Sigmoid colon (tissue), 7 donors: ENCODE results near the gene MYO18B. TPM values are rescaled to one million over a fixed set of nuclear protein-coding genes. Genes with fewer than 3 reads are reported as not detected.

Source experiments
- DNase-seq: peaks from one replicate; pipeline ENCODE4 v3.0.0-alpha.2; 2019
- H3K27ac ChIP-seq, 4 donors: fragments of 200-600 bp; sonication (generic); one replicate each; pipeline ENCODE4 v1.5.1; 2016 to 2019; ENCODE audit warnings: mild to moderate bottlenecking in 1 of 4
- H3K27me3 ChIP-seq, 3 donors: fragments of 200-600 bp; sonication (generic); one replicate each; pipeline ENCODE4 v1.5.1; 2019; ENCODE audit warnings: mild to moderate bottlenecking in 1 of 3
- H3K36me3 ChIP-seq, 4 donors: fragments of 200-600 bp; sonication (generic); one replicate each; pipeline ENCODE4 v1.5.1; 2016 to 2019
- H3K4me1 ChIP-seq, 4 donors: fragments of 200-600 bp; sonication (generic); one replicate each; pipeline ENCODE4 v1.5.1; 2017 to 2019
- H3K4me3 ChIP-seq, 4 donors: fragments of 200-600 bp; sonication (generic); one replicate each; pipeline ENCODE4 v1.5.1; 2017 to 2019; ENCODE audit warnings: mild to moderate bottlenecking in 2 of 4, moderate library complexity in 1 of 4
- H3K9me3 ChIP-seq, 4 donors: fragments of 200-600 bp in 3 of 4; sonication (generic) in 3 of 4; one replicate each; pipeline versions ENCODE4 v1.5.1 to v1.6.1; 2013 to 2019
- EP300 ChIP-seq, 4 donors: sonication (generic); formaldehyde crosslinking; IDR thresholded peaks; one replicate each; pipeline ENCODE4 v1.6.1; 2017; ENCODE audit warnings: antibody characterized with exemption in 4 of 4
- POLR2A ChIP-seq, 2 donors: fragments of 450-650 bp; IDR thresholded peaks; one replicate each; pipeline ENCODE4 v1.6.1; 2016; ENCODE audit warnings: antibody characterized with exemption in 2 of 2, mild to moderate bottlenecking in 2 of 2, moderate library complexity in 2 of 2
- POLR2AphosphoS5 ChIP-seq, 4 donors: sonication (generic); formaldehyde crosslinking; IDR thresholded peaks; one replicate each; pipeline ENCODE4 v1.6.1; 2017; ENCODE audit warnings: antibody characterized with exemption in 4 of 4
- WGBS, 2 donors: extraction: QIAGEN DNeasy Blood & Tissue Kit; methylation state at CpG; one replicate each; pipeline ENCODE4 v1.1.7; 2013; 5-methylcytosine and 5-hydroxymethylcytosine counted together
- intact Hi-C: fragments of 100-400 bp; cut with DNase I; formaldehyde crosslinking; loops from one replicate; pipeline ENCODE4 v1.15.1; 2023
- polyA plus RNA-seq, 3 donors: library from polyadenylated mRNA; stranded (reverse); fragments of 200-250 nt; gene quantifications; one replicate each; pipeline ENCODE4 v1.2.3, GENCODE V29; 2013
- total RNA-seq, 4 donors: library from RNA; depleted of rRNA; stranded (reverse); fragments of >200 nt; gene quantifications; one replicate each; pipeline ENCODE4 v1.1.0, GENCODE V29; 2016
- TF ChIP-seq, protein P1 (sequence below), 4 experiments: fragments of 450-650 bp in 3 of 4; fragments of 200-600 bp in 1 of 4; IDR thresholded peaks; one replicate each; pipeline ENCODE4 v1.5.1; 2016 to 2019; ENCODE audit warnings: antibody characterized with exemption in 4 of 4, mild to moderate bottlenecking in 3 of 4, moderate library complexity in 2 of 4
- donor health status: healthy with polysubstance abuse.
- donor health status: Bipolar disorder and iron deficiency.
- donor health status: healthy.

MYO18B gene
- total and polyA plus RNA-seq, 7 donors: under 0.01 to 0.60 (median 0.30) TPM; not detected in 3

GRCh38 chr22:25900880-25901279 is 158.9 kb downstream of the MYO18B start:
- TF ChIP-seq EP300 (IDR thresholded peaks at IDR 0.05): no peak
- no peak for TF ChIP-seq POLR2AphosphoS5 (IDR thresholded peaks at IDR 0.05)
- no peak for TF ChIP-seq POLR2A (IDR thresholded peaks at IDR 0.05)
- TF ChIP-seq, protein P1, sequence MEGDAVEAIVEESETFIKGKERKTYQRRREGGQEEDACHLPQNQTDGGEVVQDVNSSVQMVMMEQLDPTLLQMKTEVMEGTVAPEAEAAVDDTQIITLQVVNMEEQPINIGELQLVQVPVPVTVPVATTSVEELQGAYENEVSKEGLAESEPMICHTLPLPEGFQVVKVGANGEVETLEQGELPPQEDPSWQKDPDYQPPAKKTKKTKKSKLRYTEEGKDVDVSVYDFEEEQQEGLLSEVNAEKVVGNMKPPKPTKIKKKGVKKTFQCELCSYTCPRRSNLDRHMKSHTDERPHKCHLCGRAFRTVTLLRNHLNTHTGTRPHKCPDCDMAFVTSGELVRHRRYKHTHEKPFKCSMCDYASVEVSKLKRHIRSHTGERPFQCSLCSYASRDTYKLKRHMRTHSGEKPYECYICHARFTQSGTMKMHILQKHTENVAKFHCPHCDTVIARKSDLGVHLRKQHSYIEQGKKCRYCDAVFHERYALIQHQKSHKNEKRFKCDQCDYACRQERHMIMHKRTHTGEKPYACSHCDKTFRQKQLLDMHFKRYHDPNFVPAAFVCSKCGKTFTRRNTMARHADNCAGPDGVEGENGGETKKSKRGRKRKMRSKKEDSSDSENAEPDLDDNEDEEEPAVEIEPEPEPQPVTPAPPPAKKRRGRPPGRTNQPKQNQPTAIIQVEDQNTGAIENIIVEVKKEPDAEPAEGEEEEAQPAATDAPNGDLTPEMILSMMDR (IDR thresholded peaks at IDR 0.05): no peak
- Histone ChIP-seq H3K9me3 (no peaks in the 10 kb centered on the region), H3K4me3 (no peak overlapping the region), H3K36me3 (no peaks in the 10 kb centered on the region), H3K27me3 (peaks cover 5 to 12% (median 7%) of the 10 kb centered on the region in 3 donors), H3K4me1 (no peaks in the 10 kb centered on the region), H3K27ac (no peak overlapping the region)
- intact Hi-C loops: loop anchor here (10.0 kb wide), 1 partner anchor 54 kb away; no protein-coding TSS in a partner anchor
- 78 to 87% methylated on average over 4 of the region's 4 CpGs for WGBS, 2 donors
- no peak for DNase-seq

DNA sequence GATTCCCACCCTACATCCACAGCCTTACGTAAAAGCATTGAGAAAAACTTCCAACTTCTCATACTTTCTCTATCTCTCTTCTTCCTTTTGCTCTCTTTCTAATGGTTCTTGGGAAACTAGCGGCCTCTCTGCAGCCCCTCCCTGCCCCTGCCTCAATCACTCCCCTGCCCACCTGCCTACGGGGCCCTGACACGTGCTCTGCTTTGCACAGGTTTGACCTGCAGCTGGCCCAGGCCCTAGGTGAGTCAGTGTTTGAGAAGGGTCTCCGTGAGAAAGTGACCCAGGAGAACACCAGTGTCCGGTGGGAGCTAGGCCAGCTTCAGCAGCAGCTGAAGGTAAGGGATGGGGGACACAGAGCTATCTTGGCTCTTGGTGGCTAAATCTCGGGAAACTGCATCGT is 160.4 kb downstream of the MYO18B start:
- Histone ChIP-seq H3K4me3 (no peak overlapping the region), H3K4me1 (no peaks in the 10 kb centered on the region), H3K9me3 (no peaks in the 10 kb centered on the region), H3K36me3 (no peaks in the 10 kb centered on the region), H3K27ac (no peak overlapping the region), H3K27me3 (peaks cover 5 to 12% (median 7%) of the 10 kb centered on the region in 3 donors)
- DNase-seq: no peak
- intact Hi-C loops: loop anchor here (10.0 kb wide), 1 partner anchor 52 kb away; no protein-coding TSS in a partner anchor
- 69 to 73% methylated on average over 8 of the region's 8 CpGs for WGBS, 2 donors
- TF ChIP-seq EP300 (IDR thresholded peaks at IDR 0.05) (no peak), POLR2A (IDR thresholded peaks at IDR 0.05) (no peak), POLR2AphosphoS5 (IDR thresholded peaks at IDR 0.05) (no peak)
- TF ChIP-seq, protein P1 (IDR thresholded peaks at IDR 0.05): no peak

- no peak overlapping the region for H3K27ac ChIP-seq
- H3K36me3 ChIP-seq: no peaks in the 10 kb centered on the region
- no peaks in the 10 kb centered on the region for H3K9me3 ChIP-seq
- no peak for DNase-seq
- H3K4me3 ChIP-seq: no peak overlapping the region
- H3K4me1 ChIP-seq: no peaks in the 10 kb centered on the region
- TF ChIP-seq, protein P1 (IDR thresholded peaks at IDR 0.05): no peak
- TF ChIP-seq POLR2A (IDR thresholded peaks at IDR 0.05): no peak
- 34 to 49% methylated on average over 6 of the region's 6 CpGs for WGBS, 2 donors
- intact Hi-C loops: loop anchor here (10.0 kb wide), 1 partner anchor 52 kb away; no protein-coding TSS in a partner anchor
- peaks cover 5 to 15% (median 7%) of the 10 kb centered on the region in 3 donors for H3K27me3 ChIP-seq
These were observed 161.3 kb downstream of the MYO18B start for GRCh38 chr22:25903294-25903693.

GRCh38 chr22:25908212-25908611 is 166.2 kb downstream of the MYO18B start:
- intact Hi-C loops: loop anchor here (10.0 kb wide), 1 partner anchor 47 kb away; no protein-coding TSS in a partner anchor
- TF ChIP-seq POLR2A (IDR thresholded peaks at IDR 0.05) (no peak), POLR2AphosphoS5 (IDR thresholded peaks at IDR 0.05) (no peak), EP300 (IDR thresholded peaks at IDR 0.05) (no peak)
- TF ChIP-seq, protein P1 (IDR thresholded peaks at IDR 0.05): no peak
- Histone ChIP-seq H3K36me3 (no peaks in the 10 kb centered on the region), H3K4me1 (no peaks in the 10 kb centered on the region), H3K27me3 (peaks cover 5 to 25% (median 13%) of the 10 kb centered on the region in 3 donors), H3K4me3 (no peak overlapping the region), H3K9me3 (no peaks in the 10 kb centered on the region), H3K27ac (no peak overlapping the region)
- DNase-seq: no peak
- WGBS, 2 donors: 89% methylated on average over 13 of the region's 13 CpGs

DNA sequence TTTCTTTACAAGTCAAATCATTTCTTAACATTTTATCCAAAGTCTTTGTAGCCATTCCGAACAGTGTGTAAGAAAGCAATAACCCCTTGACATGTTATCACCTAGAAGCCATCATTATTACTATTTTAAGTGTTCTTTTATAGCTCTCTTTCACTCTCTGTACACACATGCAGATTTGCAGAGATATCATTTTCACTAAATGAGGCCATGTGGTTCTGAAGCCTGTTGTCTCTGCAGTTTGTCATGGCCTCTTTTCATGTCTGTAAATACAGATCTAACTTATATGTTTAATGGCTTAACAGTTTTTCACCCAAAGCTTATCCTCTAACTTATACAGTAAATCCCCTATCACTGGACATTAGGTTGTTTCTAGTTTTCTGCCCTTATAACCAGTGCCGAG is 166.8 kb downstream of the MYO18B start:
- no peaks in the 10 kb centered on the region for H3K9me3 ChIP-seq
- no peak for DNase-seq
- H3K27ac ChIP-seq: no peak overlapping the region
- no peaks in the 10 kb centered on the region for H3K36me3 ChIP-seq
- peaks cover 5 to 20% (median 7%) of the 10 kb centered on the region in 3 donors for H3K27me3 ChIP-seq
- H3K4me1 ChIP-seq: no peaks in the 10 kb centered on the region
- WGBS, 2 donors: 59 to 67% methylated on average over 2 of the region's 2 CpGs
- TF ChIP-seq EP300 (IDR thresholded peaks at IDR 0.05): no peak
- TF ChIP-seq, protein P1 (IDR thresholded peaks at IDR 0.05): no peak
- no peak for TF ChIP-seq POLR2A (IDR thresholded peaks at IDR 0.05)
- no peak for TF ChIP-seq POLR2AphosphoS5 (IDR thresholded peaks at IDR 0.05)
- no peak overlapping the region for H3K4me3 ChIP-seq
- intact Hi-C loops: loop anchor here (10.0 kb wide), 1 partner anchor 46 kb away; no protein-coding TSS in a partner anchor
